H9 (cell line): Measurements from ENCODE around the gene PLXNA4. TPM values are rescaled to one million over a fixed set of nuclear protein-coding genes. Genes with fewer than 3 reads are reported as not detected.

Experiments
- DNase-seq: peaks from one replicate; pipeline ENCODE4 v3.0.0-alpha.2; 2017
- H2AFZ ChIP-seq: one replicate; pipeline ENCODE4 v1.6.1; 2013; ENCODE audit warnings: mild to moderate bottlenecking, low read length, control low read depth, moderate library complexity
- H2AK5ac ChIP-seq: 2 replicates; pipeline ENCODE4 v1.6.1; 2013; ENCODE audit warnings: low read length, control low read depth, mixed read lengths; ENCODE audit not compliant: insufficient read length
- H2BK120ac ChIP-seq: one replicate; pipeline ENCODE4 v1.6.1; 2013; ENCODE audit warnings: low read depth, mild to moderate bottlenecking, low read length, control low read depth, inconsistent platforms; ENCODE audit not compliant: poor library complexity, severe bottlenecking
- H2BK12ac ChIP-seq: 2 replicates; pipeline ENCODE4 v1.6.1; 2013; ENCODE audit warnings: low read length, control low read depth, mixed read lengths, low read depth; ENCODE audit not compliant: insufficient read length
- H2BK15ac ChIP-seq: 2 replicates; pipeline ENCODE4 v1.6.1; 2013; ENCODE audit warnings: low read depth, low read length, control low read depth
- H2BK20ac ChIP-seq: one replicate; pipeline ENCODE4 v1.6.1; 2013; ENCODE audit warnings: low read depth, mild to moderate bottlenecking, low read length, control low read depth, inconsistent platforms; ENCODE audit not compliant: poor library complexity, severe bottlenecking
- H2BK5ac ChIP-seq: 2 replicates; pipeline ENCODE4 v1.6.1; 2013; ENCODE audit warnings: low read length, control low read depth, mixed read lengths; ENCODE audit not compliant: insufficient read length
- H3K14ac ChIP-seq: 2 replicates; pipeline ENCODE4 v1.6.1; 2013; ENCODE audit warnings: low read length, control low read depth; ENCODE audit not compliant: insufficient read depth
- H3K18ac ChIP-seq: 2 replicates; pipeline ENCODE4 v1.6.1; 2013; ENCODE audit warnings: low read depth, mild to moderate bottlenecking, mixed read lengths, low read length, control low read depth; ENCODE audit not compliant: insufficient read length
- H3K23ac ChIP-seq: 2 replicates; pipeline ENCODE4 v1.6.1; 2013; ENCODE audit warnings: low read length, control low read depth, mixed read lengths, low read depth; ENCODE audit not compliant: insufficient read length
- H3K23me2 ChIP-seq: 2 replicates; pipeline ENCODE4 v1.6.1; 2013; ENCODE audit warnings: low read depth, mild to moderate bottlenecking, mixed read lengths, low read length, control low read depth; ENCODE audit not compliant: insufficient read length, poor library complexity, severe bottlenecking
- H3K27ac ChIP-seq: 2 replicates; pipeline ENCODE4 v1.5.1; 2013; ENCODE audit warnings: low read length, control low read depth, mixed read lengths, low read depth; ENCODE audit not compliant: insufficient read length
- H3K27me3 ChIP-seq: 2 replicates; pipeline ENCODE4 v1.6.1; 2013; ENCODE audit warnings: low read length, control low read depth, inconsistent platforms; ENCODE audit not compliant: insufficient read depth
- H3K4ac ChIP-seq: 2 replicates; pipeline ENCODE4 v1.6.1; 2013; ENCODE audit warnings: low read depth, mild to moderate bottlenecking, control low read depth, inconsistent platforms, low read length, moderate library complexity
- H3K4me1 ChIP-seq: 2 replicates; pipeline ENCODE4 v1.6.1; 2013; ENCODE audit warnings: low read length, control low read depth, inconsistent platforms; ENCODE audit not compliant: insufficient read depth
- H3K4me2 ChIP-seq: 2 replicates; pipeline ENCODE4 v1.6.1; 2013; ENCODE audit warnings: low read length, control low read depth, mixed read lengths; ENCODE audit not compliant: insufficient read length, insufficient read depth
- H3K56ac ChIP-seq: 2 replicates; pipeline ENCODE4 v1.6.1; 2013; ENCODE audit warnings: low read depth, mild to moderate bottlenecking, mixed read lengths, low read length, control low read depth; ENCODE audit not compliant: insufficient read length
- H3K79me1 ChIP-seq: 2 replicates; pipeline ENCODE4 v1.6.1; 2013; ENCODE audit warnings: low read depth, mild to moderate bottlenecking, moderate library complexity, low read length, control low read depth, inconsistent platforms; ENCODE audit not compliant: insufficient read depth, poor library complexity, severe bottlenecking
- H3K79me2 ChIP-seq: 2 replicates; pipeline ENCODE4 v1.6.1; 2013; ENCODE audit warnings: low read length, control low read depth, inconsistent platforms; ENCODE audit not compliant: insufficient read depth
- H3K9ac ChIP-seq: 2 replicates; pipeline ENCODE4 v1.6.1; 2013; ENCODE audit warnings: low read length, control low read depth, mixed read lengths; ENCODE audit not compliant: insufficient read length; ENCODE audit errors: extremely low read depth
- H3K9me3 ChIP-seq: one replicate; pipeline ENCODE4 v1.6.1; 2013; ENCODE audit warnings: low read depth, low read length, inconsistent platforms; ENCODE audit not compliant: control insufficient read depth
- H3T11ph ChIP-seq: one replicate; pipeline ENCODE4 v1.6.1; 2013; ENCODE audit warnings: mild to moderate bottlenecking, low read length, control low read depth, inconsistent platforms
- H4K20me1 ChIP-seq: one replicate; pipeline ENCODE4 v1.6.1; 2013; ENCODE audit not compliant: control insufficient read depth, insufficient read length, insufficient read depth
- H4K5ac ChIP-seq: 2 replicates; pipeline ENCODE4 v1.6.1; 2013; ENCODE audit warnings: low read depth, mild to moderate bottlenecking, mixed read lengths, low read length, control low read depth; ENCODE audit not compliant: insufficient read length
- H4K8ac ChIP-seq: replicated peaks from 2 replicates; pipeline ENCODE4 v1.6.1; 2013; ENCODE audit warnings: low read length, control low read depth, mixed read lengths, low read depth; ENCODE audit not compliant: insufficient read length
- H4K91ac ChIP-seq: 2 replicates; pipeline ENCODE4 v1.6.1; 2013; ENCODE audit warnings: low read depth, mild to moderate bottlenecking, moderate library complexity, mixed read lengths, low read length, control low read depth; ENCODE audit not compliant: insufficient read length
- H3K27ac Mint-ChIP-seq, 3 experiments: 2 replicates in 2 of 3; 3 replicates in 1 of 3; pipeline ENCODE4 v1.8.0; 2020 to 2021; ENCODE audit warnings: mixed read lengths in 3 of 3, mild to moderate bottlenecking in 1 of 3, moderate library complexity in 1 of 3
- H3K27me3 Mint-ChIP-seq: 2 replicates; pipeline ENCODE4 v1.8.0; 2021; ENCODE audit warnings: low read depth, mild to moderate bottlenecking, moderate library complexity, mixed read lengths
- H3K36me3 Mint-ChIP-seq, 3 experiments: 2 replicates in 2 of 3; 3 replicates in 1 of 3; pipeline ENCODE4 v1.8.0; 2020 to 2021; ENCODE audit warnings: low read depth in 3 of 3, mixed read lengths in 3 of 3; ENCODE audit not compliant: insufficient read depth in 1 of 3
- H3K4me1 Mint-ChIP-seq, 2 experiments: 2 replicates each; pipeline ENCODE4 v1.8.0; 2020; ENCODE audit warnings: mixed read lengths in 2 of 2
- H3K4me3 Mint-ChIP-seq, 2 experiments: 2 replicates in 1 of 2; 3 replicates in 1 of 2; pipeline ENCODE4 v1.8.0; 2020 to 2021; ENCODE audit warnings: mild to moderate bottlenecking in 2 of 2, mixed read lengths in 2 of 2, moderate library complexity in 1 of 2
- H3K9me3 Mint-ChIP-seq, 2 experiments: 2 replicates in 1 of 2; 3 replicates in 1 of 2; pipeline ENCODE4 v1.8.0; 2020; ENCODE audit warnings: mild to moderate bottlenecking in 2 of 2, mixed read lengths in 2 of 2, moderate library complexity in 1 of 2
- WGBS: extraction: QIAGEN DNeasy Blood & Tissue Kit; methylation state at CpG from one replicate; pipeline ENCODE4 v1.1.7; 2013; ENCODE audit warnings: missing lambda C conversion rate, low lambda C conversion rate, mixed read lengths; ENCODE audit not compliant: insufficient read length; ENCODE audit errors: extremely low coverage; 5-methylcytosine and 5-hydroxymethylcytosine counted together
- total RNA-seq: library from RNA; stranded (reverse); gene quantifications from 2 replicates; pipeline ENCODE4 v1.2.1, GENCODE V29; 2021
- TF ChIP-seq, protein P1 (sequence below): fragments of 200-600 bp; sonication (generic); conservative IDR thresholded peaks from 3 replicates; pipeline ENCODE4 v1.8.0; 2021; ENCODE audit warnings: antibody characterized with exemption, mild to moderate bottlenecking

PLXNA4 gene
- total RNA-seq, 1 experiment from 2014 or later, result 0.35 TPM

DNA sequence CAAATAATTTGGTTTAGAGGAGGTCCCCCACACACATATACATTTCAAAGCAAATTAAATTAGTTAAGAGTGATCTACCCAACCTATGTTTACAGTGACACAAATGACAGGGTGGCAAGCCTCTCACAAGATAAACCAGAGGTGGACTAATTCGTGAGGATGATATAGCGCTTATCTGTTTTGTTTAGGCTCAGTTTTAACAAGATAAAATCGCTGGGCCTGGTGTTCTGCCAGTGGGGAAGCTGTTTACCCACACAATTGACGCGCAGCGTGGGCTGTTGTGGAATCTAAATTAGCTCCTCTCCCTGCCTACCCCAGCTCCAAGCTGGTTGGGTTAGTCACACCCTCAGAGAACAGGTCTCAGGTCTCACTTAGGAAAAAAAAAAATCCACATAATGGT, 16.7 kb upstream of the PLXNA4 start:
- Histone ChIP-seq H2AFZ (no peak overlapping the region), H3K23me2 (no peaks in the 10 kb centered on the region), H3K27ac (no peak overlapping the region), H2BK15ac (no peak overlapping the region), H4K8ac (no peak overlapping the region), H2BK20ac (no peak overlapping the region), H2BK120ac (no peak overlapping the region), H3K4me2 (no peak overlapping the region), H3K18ac (no peak overlapping the region), H3T11ph (no peak overlapping the region), H3K9ac (no peak overlapping the region), H2BK5ac (no peak overlapping the region), H4K91ac (no peak overlapping the region), H3K4me1 (no peaks in the 10 kb centered on the region), H3K9me3 (no peaks in the 10 kb centered on the region), H4K20me1 (peaks cover 3% of the 10 kb centered on the region), H2BK12ac (no peak overlapping the region), H3K4ac (no peak overlapping the region), H4K5ac (no peak overlapping the region), H3K14ac (no peak overlapping the region), H3K27me3 (no peaks in the 10 kb centered on the region), H2AK5ac (no peak overlapping the region), H3K79me1 (no peaks in the 10 kb centered on the region), H3K56ac (no peak overlapping the region), H3K23ac (no peak overlapping the region), H3K79me2 (no peaks in the 10 kb centered on the region)
- WGBS, result no CpG with 5 or more reads among the region's 6 CpGs
- Mint-ChIP-seq H3K27me3 (peaks cover 11% of the 10 kb centered on the region), H3K4me3 (no peak overlapping the region), H3K9me3 (no peaks in the 10 kb centered on the region), H3K36me3 (no peaks in the 10 kb centered on the region), H3K27ac (no peak overlapping the region), H3K4me1 (peaks cover 0 to 5% of the 10 kb centered on the region in 2 experiments; a peak in 1 of 4 replicates)
- TF ChIP-seq, protein P1, sequence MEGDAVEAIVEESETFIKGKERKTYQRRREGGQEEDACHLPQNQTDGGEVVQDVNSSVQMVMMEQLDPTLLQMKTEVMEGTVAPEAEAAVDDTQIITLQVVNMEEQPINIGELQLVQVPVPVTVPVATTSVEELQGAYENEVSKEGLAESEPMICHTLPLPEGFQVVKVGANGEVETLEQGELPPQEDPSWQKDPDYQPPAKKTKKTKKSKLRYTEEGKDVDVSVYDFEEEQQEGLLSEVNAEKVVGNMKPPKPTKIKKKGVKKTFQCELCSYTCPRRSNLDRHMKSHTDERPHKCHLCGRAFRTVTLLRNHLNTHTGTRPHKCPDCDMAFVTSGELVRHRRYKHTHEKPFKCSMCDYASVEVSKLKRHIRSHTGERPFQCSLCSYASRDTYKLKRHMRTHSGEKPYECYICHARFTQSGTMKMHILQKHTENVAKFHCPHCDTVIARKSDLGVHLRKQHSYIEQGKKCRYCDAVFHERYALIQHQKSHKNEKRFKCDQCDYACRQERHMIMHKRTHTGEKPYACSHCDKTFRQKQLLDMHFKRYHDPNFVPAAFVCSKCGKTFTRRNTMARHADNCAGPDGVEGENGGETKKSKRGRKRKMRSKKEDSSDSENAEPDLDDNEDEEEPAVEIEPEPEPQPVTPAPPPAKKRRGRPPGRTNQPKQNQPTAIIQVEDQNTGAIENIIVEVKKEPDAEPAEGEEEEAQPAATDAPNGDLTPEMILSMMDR, result no peak
- DNase-seq, result peak; percentile 7
